DOHH2 (cell line): Measurements from ENCODE around the gene KCNS1.

Experiments
- CTCF ChIP-seq: fragments of 200-600 bp; sonication (generic); IDR thresholded peaks from one replicate; pipeline ENCODE4 v1.5.1; 2014; ENCODE audit warnings: antibody characterized with exemption, mild to moderate bottlenecking, low read depth, low read length; ENCODE audit not compliant: poor library complexity, severe bottlenecking
- EZH2phosphoT487 ChIP-seq: fragments of 200-600 bp; sonication (generic); IDR thresholded peaks from 2 replicates; pipeline ENCODE4 v1.6.1; 2017; ENCODE audit warnings: borderline replicate concordance, mild to moderate bottlenecking, antibody characterized with exemption, low read length, moderate library complexity, mixed read lengths

- TF ChIP-seq CTCF (no peak), EZH2phosphoT487 (no peak)
Measured at GRCh38 chr20:45094864-45095574, 5.9 kb downstream of the KCNS1 start.
